ENCODE measurements around the gene KHDC4.
"Not testable (repeated sequence)": the region's sequence is repeated elsewhere in the genome, so short reads cannot be mapped to it uniquely, and the experiment has no call there.

KHDC4 gene

GRCh38 chr1:155897746-155898145 is 36.5 kb downstream of the KHDC4 start:
- DNase-seq = no peak

GRCh38 chr1:155896476-155896875 is 37.7 kb downstream of the KHDC4 start:
- DNase-seq = not testable (repeated sequence)

- not testable (repeated sequence) for DNase-seq
Measured at GRCh38 chr1:155895617-155896016, 38.6 kb downstream of the KHDC4 start.

GRCh38 chr1:155893389-155894142 is 40.6 kb downstream of the KHDC4 start:
- no peak for DNase-seq

- no peak for DNase-seq
Measured at GRCh38 chr1:155892796-155893195, 41.4 kb downstream of the KHDC4 start.

- DNase-seq = no peak
Measured at GRCh38 chr1:155890251-155890650, 44.0 kb downstream of the KHDC4 start.

- no peak for DNase-seq
Measured at GRCh38 chr1:155889566-155889965, 44.6 kb downstream of the KHDC4 start.

- no peak for DNase-seq
Measured at GRCh38 chr1:155888481-155888880, 45.7 kb downstream of the KHDC4 start.

- DNase-seq = no peak
Measured at GRCh38 chr1:155884982-155885381, 49.2 kb downstream of the KHDC4 start.

GRCh38 chr1:155884031-155884960 is 49.9 kb downstream of the KHDC4 start:
- DNase-seq = no peak

- no peak for DNase-seq
Measured at GRCh38 chr1:155882766-155883165, 51.4 kb downstream of the KHDC4 start.

GRCh38 chr1:155882235-155882634 is 52.0 kb downstream of the KHDC4 start:
- no peak for DNase-seq

GRCh38 chr1:155880950-155881349 is 53.3 kb downstream of the KHDC4 start:
- no peak for DNase-seq

GRCh38 chr1:155880251-155880650 is 54.0 kb downstream of the KHDC4 start:
- DNase-seq = no peak

GRCh38 chr1:155877945-155878344 is 56.3 kb downstream of the KHDC4 start:
- no peak for DNase-seq

GRCh38 chr1:155873860-155874259 is 60.4 kb downstream of the KHDC4 start:
- DNase-seq = no peak

- no peak for DNase-seq
Measured at GRCh38 chr1:155872527-155872926, 61.7 kb downstream of the KHDC4 start.

GRCh38 chr1:155871390-155871789 is 62.8 kb downstream of the KHDC4 start:
- no peak for DNase-seq

GRCh38 chr1:155867766-155868165 is 66.4 kb downstream of the KHDC4 start:
- DNase-seq = no peak

- DNase-seq = no peak
Measured at GRCh38 chr1:155864393-155864792, 69.8 kb downstream of the KHDC4 start.

Measured in T-helper 9 cell (primary cell).